ENCODE data around the gene AKAP9. TPM values are rescaled to one million over a fixed set of nuclear protein-coding genes. Genes with fewer than 3 reads are reported as not detected.
"Not testable (repeated sequence)": the region's sequence is repeated elsewhere in the genome, so short reads cannot be mapped to it uniquely, and the experiment has no call there.

AKAP9 gene
- total RNA-seq, 4 donors from 2014 or later = 49.7 to 82.6 (median 55.8) TPM

DNA sequence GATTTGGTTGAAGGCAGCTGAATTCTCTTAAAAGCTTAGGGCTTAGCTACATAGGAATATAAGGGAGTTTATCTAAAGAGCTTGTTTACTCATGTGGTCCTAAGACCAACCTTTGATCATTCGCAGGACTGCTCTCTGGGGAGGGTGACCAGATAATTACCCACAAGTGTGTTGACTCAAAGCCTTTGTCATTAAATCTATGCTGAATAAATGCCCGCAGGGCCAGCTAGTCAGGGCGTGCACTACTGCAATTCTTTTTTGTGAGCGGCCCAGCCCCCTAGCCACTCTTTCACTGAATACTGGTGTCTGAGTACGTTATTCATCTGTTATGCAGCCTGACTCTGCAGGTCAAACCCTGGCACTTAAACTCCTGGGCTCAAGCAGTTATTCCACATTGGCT, 69.6 kb downstream of the AKAP9 start:
- H3K4me3 ChIP-seq = no peak overlapping the region
- intact Hi-C loops (cut with DNase I) = no loop called here
- no peak for DNase-seq
- 54 to 76% methylated on average over 5 of the region's 5 CpGs for WGBS, 2 donors
- H3K4me1 ChIP-seq = no peaks in the 10 kb centered on the region
- no peak for TF ChIP-seq POLR2A (IDR thresholded peaks at IDR 0.05)
- TF ChIP-seq, protein P1, sequence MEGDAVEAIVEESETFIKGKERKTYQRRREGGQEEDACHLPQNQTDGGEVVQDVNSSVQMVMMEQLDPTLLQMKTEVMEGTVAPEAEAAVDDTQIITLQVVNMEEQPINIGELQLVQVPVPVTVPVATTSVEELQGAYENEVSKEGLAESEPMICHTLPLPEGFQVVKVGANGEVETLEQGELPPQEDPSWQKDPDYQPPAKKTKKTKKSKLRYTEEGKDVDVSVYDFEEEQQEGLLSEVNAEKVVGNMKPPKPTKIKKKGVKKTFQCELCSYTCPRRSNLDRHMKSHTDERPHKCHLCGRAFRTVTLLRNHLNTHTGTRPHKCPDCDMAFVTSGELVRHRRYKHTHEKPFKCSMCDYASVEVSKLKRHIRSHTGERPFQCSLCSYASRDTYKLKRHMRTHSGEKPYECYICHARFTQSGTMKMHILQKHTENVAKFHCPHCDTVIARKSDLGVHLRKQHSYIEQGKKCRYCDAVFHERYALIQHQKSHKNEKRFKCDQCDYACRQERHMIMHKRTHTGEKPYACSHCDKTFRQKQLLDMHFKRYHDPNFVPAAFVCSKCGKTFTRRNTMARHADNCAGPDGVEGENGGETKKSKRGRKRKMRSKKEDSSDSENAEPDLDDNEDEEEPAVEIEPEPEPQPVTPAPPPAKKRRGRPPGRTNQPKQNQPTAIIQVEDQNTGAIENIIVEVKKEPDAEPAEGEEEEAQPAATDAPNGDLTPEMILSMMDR (IDR thresholded peaks at IDR 0.05) = no peak
- H3K9me3 ChIP-seq = no peaks in the 10 kb centered on the region
- no peaks in the 10 kb centered on the region for H3K27me3 ChIP-seq
- peaks cover 0 to 92% (median 0%) of the 10 kb centered on the region in 3 donors for H3K36me3 ChIP-seq
- no peak overlapping the region for H3K27ac ChIP-seq

DNA sequence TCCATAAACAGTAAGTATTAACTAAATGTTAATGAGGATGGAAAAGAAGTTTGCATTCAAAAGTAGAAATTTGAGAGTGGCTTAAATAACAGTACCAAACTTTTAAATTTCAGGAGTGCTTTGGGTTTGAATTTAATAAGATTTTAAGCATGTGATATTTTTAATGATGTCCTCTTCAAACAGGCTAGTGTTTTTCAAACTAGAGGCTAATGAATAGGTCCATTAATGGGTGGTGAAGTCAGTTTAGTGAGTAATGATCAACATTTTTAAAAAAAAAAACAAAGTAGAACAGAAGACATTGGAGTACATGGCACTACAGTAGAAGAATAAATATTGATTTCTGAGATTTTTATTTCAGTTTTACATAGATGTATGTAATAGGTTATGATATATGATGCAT, 72.9 kb downstream of the AKAP9 start:
- intact Hi-C loops (cut with DNase I) = no loop called here
- TF ChIP-seq POLR2A (IDR thresholded peaks at IDR 0.05) = no peak
- TF ChIP-seq, protein P1 (IDR thresholded peaks at IDR 0.05) = no peak
- no peak overlapping the region for H3K4me3 ChIP-seq
- peaks cover 0 to 89% (median 0%) of the 10 kb centered on the region in 3 donors for H3K36me3 ChIP-seq
- no peak overlapping the region for H3K27ac ChIP-seq
- no peaks in the 10 kb centered on the region for H3K9me3 ChIP-seq
- H3K4me1 ChIP-seq = no peaks in the 10 kb centered on the region
- H3K27me3 ChIP-seq = no peaks in the 10 kb centered on the region
- no peak for DNase-seq

DNA sequence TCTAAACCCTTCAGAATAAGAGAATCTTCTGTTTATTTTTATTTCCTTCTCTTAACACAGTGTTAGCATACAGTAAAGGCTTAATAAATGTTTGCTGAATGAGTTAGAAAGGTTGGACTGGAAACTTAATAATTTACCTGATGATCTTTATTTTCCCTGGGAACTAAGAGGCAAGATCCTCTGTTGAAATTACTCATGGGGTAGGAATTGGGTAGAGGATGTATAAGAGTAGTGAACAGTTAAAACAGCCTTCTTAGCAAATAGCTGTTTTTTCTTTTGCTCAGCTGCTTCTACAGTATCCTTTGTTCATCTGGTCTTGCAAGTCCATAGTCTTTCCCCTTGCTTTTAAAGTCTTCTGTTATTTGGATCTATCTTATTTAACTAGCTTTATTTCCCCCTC, 80.0 kb downstream of the AKAP9 start:
- TF ChIP-seq POLR2A (IDR thresholded peaks at IDR 0.05) = no peak
- TF ChIP-seq, protein P1 (IDR thresholded peaks at IDR 0.05) = no peak
- no peak for DNase-seq
- Histone ChIP-seq H3K36me3 (peaks cover 3 to 94% (median 4%) of the 10 kb centered on the region in 3 donors), H3K27me3 (no peaks in the 10 kb centered on the region), H3K4me1 (no peaks in the 10 kb centered on the region), H3K9me3 (no peaks in the 10 kb centered on the region), H3K27ac (no peak overlapping the region), H3K4me3 (no peak overlapping the region)
- intact Hi-C loops (cut with DNase I) = no loop called here

DNA sequence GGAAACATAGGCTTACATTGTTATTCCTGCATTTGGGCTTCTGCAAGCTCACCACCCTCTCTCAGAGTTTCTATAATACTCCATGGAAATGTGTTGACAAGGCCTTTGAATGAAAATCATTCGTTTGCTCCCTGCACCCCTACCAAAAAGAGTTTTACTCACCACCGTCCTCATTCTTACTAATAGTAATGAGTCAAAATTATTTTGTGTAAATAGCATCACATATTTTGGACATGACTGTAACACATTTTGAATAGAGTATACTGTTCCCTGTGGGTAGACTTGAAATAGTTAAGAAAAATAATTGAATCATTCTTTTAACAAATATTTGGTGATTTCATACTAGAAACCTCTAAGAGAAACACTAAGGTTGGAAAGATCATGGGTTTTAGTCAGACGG, 84.6 kb downstream of the AKAP9 start:
- Histone ChIP-seq H3K4me1 (no peaks in the 10 kb centered on the region), H3K9me3 (peaks cover 0 to 9% (median 5%) of the 10 kb centered on the region in 3 donors), H3K36me3 (peaks cover 8 to 90% (median 17%) of the 10 kb centered on the region in 3 donors), H3K4me3 (no peak overlapping the region), H3K27ac (peak overlapping the region in 1 of 4 donors; percentile 36), H3K27me3 (no peaks in the 10 kb centered on the region)
- intact Hi-C loops (cut with DNase I) = no loop called here
- TF ChIP-seq, protein P1 (IDR thresholded peaks at IDR 0.05) = no peak
- no peak for TF ChIP-seq POLR2A (IDR thresholded peaks at IDR 0.05)
- no peak for DNase-seq
- 27 to 42% methylated on average over 3 of the region's 3 CpGs for WGBS, 2 donors

DNA sequence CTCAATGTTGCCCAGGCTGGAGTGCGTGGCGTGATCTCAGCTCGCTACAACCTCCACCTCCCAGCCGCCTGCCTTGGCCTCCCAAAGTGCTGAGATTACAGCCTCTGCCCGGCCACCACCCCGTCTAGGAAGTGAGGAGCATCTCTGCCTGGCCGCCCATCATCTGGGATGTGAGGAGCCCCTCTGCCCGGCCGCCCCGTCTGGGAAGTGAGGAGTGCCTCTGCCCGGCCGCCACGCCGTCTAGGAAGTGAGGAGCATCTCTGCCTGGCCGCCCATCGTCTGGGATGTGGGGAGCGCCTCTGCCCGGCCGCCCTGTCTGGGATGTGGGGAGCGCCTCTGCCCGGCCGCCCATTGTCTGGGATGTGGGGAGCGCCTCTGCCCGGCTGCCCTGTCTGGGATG, 86.0 kb downstream of the AKAP9 start:
- peaks cover 8 to 90% (median 17%) of the 10 kb centered on the region in 3 donors for H3K36me3 ChIP-seq
- H3K4me1 ChIP-seq; H3K4me3 ChIP-seq; H3K9me3 ChIP-seq; DNase-seq; H3K27me3 ChIP-seq; intact Hi-C loops (cut with DNase I): not testable (repeated sequence)
- WGBS, 2 donors = no CpG with 5 or more reads among the region's 24 CpGs
- peak overlapping the region in 1 of 4 donors; percentile 36 for H3K27ac ChIP-seq

- H3K27ac ChIP-seq; intact Hi-C loops (cut with DNase I); DNase-seq; H3K9me3 ChIP-seq; H3K4me3 ChIP-seq; H3K4me1 ChIP-seq; H3K27me3 ChIP-seq: not testable (repeated sequence)
- WGBS, 2 donors = no CpG with 5 or more reads among the region's 29 CpGs
- peaks cover 8 to 90% (median 17%) of the 10 kb centered on the region in 3 donors for H3K36me3 ChIP-seq
Observed at GRCh38 chr7:92027128-92027527, 86.5 kb downstream of the AKAP9 start.

All from esophagus squamous epithelium (tissue), 5 donors.